HG02943 (cell line): ENCODE data around the gene ABAT.

ENCODE experiments used
- ATAC-seq: cut with Tn5 transposase; IDR thresholded peaks from one replicate; pipeline ENCODE4 v1.9.1; 2021; ENCODE audit warnings: mild to moderate bottlenecking, low read depth, moderate library complexity; ENCODE audit not compliant: unreplicated experiment

The ABAT gene

GRCh38 chr16:8674413-8675022 is at the start of gene ABAT:
ABAT (plus strand) TSS chr16:8674617; CDS start chr16:8735740, 61,123 bp downstream.
- ATAC-seq = peak; percentile 99

- no peak for ATAC-seq
Observed at GRCh38 chr16:8625491-8626087, 48.8 kb upstream of the ABAT start.

GRCh38 chr16:8626946-8627345 is 47.5 kb upstream of the ABAT start:
- no peak for ATAC-seq

GRCh38 chr16:8627456-8627855 is 47.0 kb upstream of the ABAT start:
- no peak for ATAC-seq

GRCh38 chr16:8628981-8629725 is 45.3 kb upstream of the ABAT start:
- no peak for ATAC-seq

- ATAC-seq = no peak
Observed at GRCh38 chr16:8630255-8630953, 44.0 kb upstream of the ABAT start.

- no peak for ATAC-seq
Observed at GRCh38 chr16:8631373-8631772, 43.0 kb upstream of the ABAT start.

- no peak for ATAC-seq
Observed at GRCh38 chr16:8631818-8632465, 42.5 kb upstream of the ABAT start.

- ATAC-seq = no peak
Observed at GRCh38 chr16:8632675-8633182, 41.7 kb upstream of the ABAT start.

GRCh38 chr16:8634991-8635736 is 39.3 kb upstream of the ABAT start:
- ATAC-seq = no peak

GRCh38 chr16:8639694-8640093 is 34.7 kb upstream of the ABAT start:
- no peak for ATAC-seq

- ATAC-seq = no peak
Observed at GRCh38 chr16:8641671-8642070, 32.7 kb upstream of the ABAT start.

GRCh38 chr16:8642146-8642545 is 32.3 kb upstream of the ABAT start:
- ATAC-seq = no peak

GRCh38 chr16:8644211-8645140 is 29.9 kb upstream of the ABAT start:
- no peak for ATAC-seq

GRCh38 chr16:8645141-8645521 is 29.3 kb upstream of the ABAT start:
- ATAC-seq = no peak

- no peak for ATAC-seq
Observed at GRCh38 chr16:8645831-8646230, 28.6 kb upstream of the ABAT start.

GRCh38 chr16:8646326-8647053 is 27.9 kb upstream of the ABAT start:
- no peak for ATAC-seq

GRCh38 chr16:8647721-8648318 is 26.6 kb upstream of the ABAT start:
- ATAC-seq = no peak
